Neural progenitor cell (in vitro differentiated cells): ENCODE data around the gene ANP32D. TPM values are rescaled to one million over a fixed set of nuclear protein-coding genes. Genes with fewer than 3 reads are reported as not detected.
"Not testable (repeated sequence)": the region's sequence is repeated elsewhere in the genome, so short reads cannot be mapped to it uniquely, and the experiment has no call there.

Source experiments
- DNase-seq: peaks from one replicate; pipeline ENCODE4 v3.0.0-alpha.2; 2016; ENCODE audit warnings: low spot score
- H2AFZ ChIP-seq: fragments of 200-600 bp; sonication (generic); replicated peaks from 2 replicates; pipeline ENCODE4 v1.6.1; 2016; ENCODE audit warnings: antibody characterized with exemption
- H3F3A ChIP-seq: fragments of 200-600 bp; sonication (generic); 2 replicates; pipeline ENCODE4 v1.6.1; 2016; ENCODE audit warnings: antibody characterized with exemption, low read depth
- H3K27ac ChIP-seq: fragments of 200-600 bp; sonication (generic); 2 replicates; pipeline ENCODE4 v1.5.1; 2016; ENCODE audit warnings: mild to moderate bottlenecking
- H3K27me3 ChIP-seq: fragments of 200-600 bp; sonication (generic); 2 replicates; pipeline ENCODE4 v1.6.1; 2016; ENCODE audit warnings: mild to moderate bottlenecking, moderate library complexity
- H3K36me3 ChIP-seq: fragments of 200-600 bp; sonication (generic); 2 replicates; pipeline ENCODE4 v1.5.1; 2016
- H3K4me1 ChIP-seq: fragments of 200-600 bp; sonication (generic); 2 replicates; pipeline ENCODE4 v1.6.1; 2016; ENCODE audit warnings: mixed run types
- H3K4me2 ChIP-seq: fragments of 200-600 bp; sonication (generic); 2 replicates; pipeline ENCODE4 v1.6.1; 2016
- H3K4me3 ChIP-seq: fragments of 200-600 bp; sonication (generic); 2 replicates; pipeline ENCODE4 v1.5.1; 2016
- H3K79me2 ChIP-seq: fragments of 200-600 bp; sonication (generic); 2 replicates; pipeline ENCODE4 v1.6.1; 2016; ENCODE audit warnings: low read depth
- H3K9ac ChIP-seq: fragments of 200-600 bp; sonication (generic); 2 replicates; pipeline ENCODE4 v1.6.1; 2016
- H3K9me3 ChIP-seq: fragments of 200-600 bp; sonication (generic); 2 replicates; pipeline ENCODE4 v1.5.1; 2016; ENCODE audit warnings: low read depth
- H4K20me1 ChIP-seq: fragments of 200-600 bp; sonication (generic); 2 replicates; pipeline ENCODE4 v1.6.1; 2016; ENCODE audit warnings: low read depth
- H3K27ac Mint-ChIP-seq: 3 replicates; pipeline ENCODE4 v1.8.0; 2021; ENCODE audit warnings: mixed read lengths
- H3K27me3 Mint-ChIP-seq: 2 replicates; pipeline ENCODE4 v1.8.0; 2022; ENCODE audit warnings: low read depth, mild to moderate bottlenecking, inconsistent platforms, moderate library complexity, mixed read lengths; ENCODE audit not compliant: insufficient read depth
- H3K36me3 Mint-ChIP-seq: 3 replicates; pipeline ENCODE4 v1.8.0; 2021; ENCODE audit warnings: mixed read lengths
- H3K4me1 Mint-ChIP-seq: 3 replicates; pipeline ENCODE4 v1.8.0; 2021; ENCODE audit warnings: mixed read lengths
- H3K4me3 Mint-ChIP-seq: 3 replicates; pipeline ENCODE4 v1.8.0; 2021; ENCODE audit warnings: mild to moderate bottlenecking, moderate library complexity, mixed read lengths
- H3K9me3 Mint-ChIP-seq: 3 replicates; pipeline ENCODE4 v1.8.0; 2020; ENCODE audit warnings: mixed read lengths
- CTCF ChIP-seq: fragments of 200-600 bp; sonication (generic); IDR thresholded peaks from 2 replicates; pipeline ENCODE4 v1.5.1; 2017; ENCODE audit warnings: antibody characterized with exemption, mild to moderate bottlenecking
- EZH2 ChIP-seq: fragments of 200-600 bp; sonication (generic); IDR thresholded peaks from 2 replicates; pipeline ENCODE4 v1.6.1; 2017; ENCODE audit warnings: antibody characterized with exemption, mild to moderate bottlenecking, moderate library complexity
- EZH2phosphoT487 ChIP-seq: fragments of 200-600 bp; sonication (generic); IDR thresholded peaks from 2 replicates; pipeline ENCODE4 v1.6.1; 2017; ENCODE audit warnings: antibody characterized with exemption
- total RNA-seq: library from RNA; depleted of rRNA; stranded (reverse); fragments of >200 nt; gene quantifications from 2 replicates; pipeline ENCODE4 v1.2.3, GENCODE V29; 2015; ENCODE audit warnings: low replicate concordance

ANP32D gene
- total RNA-seq, 1 donor from 2014 or later, result not detected

DNA sequence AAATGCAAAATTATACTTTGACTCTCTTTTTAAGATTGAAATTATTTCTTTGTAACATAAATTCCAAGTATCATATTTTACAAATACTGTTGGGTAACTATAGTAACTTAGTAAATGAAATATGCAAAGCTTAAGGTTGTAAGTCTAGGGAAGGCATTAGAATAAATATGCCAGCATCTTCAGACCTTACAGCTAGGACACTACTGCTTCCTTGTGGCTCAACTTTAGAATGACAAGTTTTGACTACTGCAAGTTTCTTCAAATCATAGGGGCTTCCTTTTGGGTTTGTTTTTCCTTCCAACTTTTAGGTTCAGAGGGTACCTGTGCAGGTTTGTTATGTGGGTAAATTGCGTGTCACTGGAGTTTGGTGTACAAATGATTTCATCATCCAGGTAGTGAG lies 17.7 kb upstream of the ANP32D start:
- no peak overlapping the region for H3K4me3 ChIP-seq
- H3K9me3 ChIP-seq, result no peaks in the 10 kb centered on the region
- no peak overlapping the region for H3K4me2 ChIP-seq
- Mint-ChIP-seq H3K36me3 (no peaks in the 10 kb centered on the region), H3K9me3 (peaks cover 8% of the 10 kb centered on the region), H3K4me3 (no peak overlapping the region), H3K27ac (no peak overlapping the region), H3K27me3 (peaks cover 2% of the 10 kb centered on the region), H3K4me1 (no peaks in the 10 kb centered on the region)
- H3K27ac ChIP-seq, result no peak overlapping the region
- no peaks in the 10 kb centered on the region for H3K36me3 ChIP-seq
- no peaks in the 10 kb centered on the region for H3K79me2 ChIP-seq
- TF ChIP-seq EZH2, result no peak
- TF ChIP-seq CTCF, result peak; percentile 67
- no peak overlapping the region for H3K9ac ChIP-seq
- DNase-seq, result peak; percentile 45
- H4K20me1 ChIP-seq, result no peaks in the 10 kb centered on the region
- H2AFZ ChIP-seq, result no peak overlapping the region
- H3F3A ChIP-seq, result peaks cover 9% of the 10 kb centered on the region
- no peaks in the 10 kb centered on the region for H3K4me1 ChIP-seq
- no peaks in the 10 kb centered on the region for H3K27me3 ChIP-seq

DNA sequence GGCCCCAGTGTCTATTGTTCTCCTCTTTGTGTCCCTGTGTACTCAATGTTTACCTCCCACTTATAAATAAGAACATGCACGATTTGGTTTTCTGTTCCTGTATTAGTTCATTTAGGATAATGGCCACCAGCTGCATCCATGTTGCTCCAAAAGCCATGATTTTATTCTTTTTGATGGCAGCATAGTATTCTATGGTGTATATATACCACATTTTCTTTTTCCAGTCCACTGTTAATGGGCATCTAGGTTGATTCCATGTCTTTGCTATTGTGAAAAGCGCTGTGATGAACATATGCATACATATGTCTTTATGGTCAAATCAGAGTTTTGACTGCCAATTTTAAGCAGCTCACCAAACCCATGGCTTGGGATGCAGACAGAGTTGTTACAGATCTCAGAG lies 17.2 kb upstream of the ANP32D start:
- no peaks in the 10 kb centered on the region for H3K4me1 ChIP-seq
- H3K36me3 ChIP-seq, result no peaks in the 10 kb centered on the region
- H3K9me3 Mint-ChIP-seq, result peaks cover 5% of the 10 kb centered on the region
- no peak overlapping the region for H3K4me2 ChIP-seq
- no peaks in the 10 kb centered on the region for H4K20me1 ChIP-seq
- peaks cover 9% of the 10 kb centered on the region for H3F3A ChIP-seq
- H3K27me3 ChIP-seq, result no peaks in the 10 kb centered on the region
- H3K79me2 ChIP-seq, result no peaks in the 10 kb centered on the region
- no peaks in the 10 kb centered on the region for H3K4me1 Mint-ChIP-seq
- H3K9ac ChIP-seq, result no peak overlapping the region
- H3K4me3 ChIP-seq, result no peak overlapping the region
- peaks cover 2% of the 10 kb centered on the region for H3K27me3 Mint-ChIP-seq
- DNase-seq, result no peak
- no peak overlapping the region for H2AFZ ChIP-seq
- no peak overlapping the region for H3K27ac Mint-ChIP-seq
- H3K4me3 Mint-ChIP-seq, result no peak overlapping the region
- no peak overlapping the region for H3K27ac ChIP-seq
- no peaks in the 10 kb centered on the region for H3K9me3 ChIP-seq
- H3K36me3 Mint-ChIP-seq, result no peaks in the 10 kb centered on the region
- TF ChIP-seq CTCF (no peak), EZH2phosphoT487 (no peak), EZH2 (no peak)

DNA sequence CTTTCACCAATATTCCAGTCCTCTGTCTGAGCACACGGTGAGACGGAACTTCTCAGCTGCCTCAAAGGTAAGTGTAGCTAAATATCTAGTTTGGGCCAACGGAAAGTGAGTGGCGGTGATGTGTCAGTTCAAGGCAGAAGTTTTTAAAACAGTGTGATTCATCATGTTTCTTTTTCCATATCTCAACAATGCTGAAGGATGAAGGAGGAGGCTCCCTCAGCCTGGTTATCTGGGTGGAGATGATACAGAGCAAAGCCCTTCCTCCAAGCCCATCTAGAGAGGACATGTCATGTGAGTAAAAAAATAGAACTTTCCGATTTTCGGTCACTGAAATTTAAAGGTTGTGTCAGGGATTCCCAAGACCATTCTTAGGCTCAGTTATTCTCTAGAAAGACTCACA lies 13.1 kb upstream of the ANP32D start:
- Mint-ChIP-seq H3K4me3 (no peak overlapping the region), H3K9me3 (no peaks in the 10 kb centered on the region), H3K4me1 (no peaks in the 10 kb centered on the region), H3K27ac (no peak overlapping the region), H3K36me3 (no peaks in the 10 kb centered on the region), H3K27me3 (peaks cover 2% of the 10 kb centered on the region)
- no peak overlapping the region for H3K4me2 ChIP-seq
- no peaks in the 10 kb centered on the region for H3K27me3 ChIP-seq
- no peak overlapping the region for H3K9ac ChIP-seq
- no peak for DNase-seq
- H3K27ac ChIP-seq, result no peak overlapping the region
- no peaks in the 10 kb centered on the region for H4K20me1 ChIP-seq
- no peaks in the 10 kb centered on the region for H3K36me3 ChIP-seq
- no peaks in the 10 kb centered on the region for H3K4me1 ChIP-seq
- H3K9me3 ChIP-seq, result no peaks in the 10 kb centered on the region
- no peaks in the 10 kb centered on the region for H3K79me2 ChIP-seq
- no peak overlapping the region for H3K4me3 ChIP-seq
- H2AFZ ChIP-seq, result no peak overlapping the region
- H3F3A ChIP-seq, result no peaks in the 10 kb centered on the region
- no peak for TF ChIP-seq EZH2
- no peak for TF ChIP-seq EZH2phosphoT487
- TF ChIP-seq CTCF, result no peak

DNA sequence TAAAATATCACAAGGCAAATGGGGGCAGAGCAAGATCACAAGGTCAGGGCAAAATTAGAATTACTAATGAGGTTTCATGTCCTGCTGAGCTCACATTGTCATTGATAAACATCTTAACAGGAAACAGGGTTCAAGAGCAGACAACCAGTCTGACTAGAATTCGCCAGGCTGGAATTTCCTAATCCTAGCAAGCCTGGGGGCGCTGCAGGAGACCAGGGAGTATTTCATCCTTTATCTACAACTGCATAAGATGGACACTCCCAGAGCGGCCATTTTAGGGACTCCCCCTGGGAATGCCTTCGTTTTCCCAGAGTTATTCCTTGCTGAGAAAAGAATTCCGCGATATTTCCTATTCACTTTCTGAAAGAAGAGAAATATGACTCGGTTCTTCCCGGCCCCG lies 3.3 kb upstream of the ANP32D start:
- H3K27me3 Mint-ChIP-seq, H3K9me3 ChIP-seq, H3F3A ChIP-seq, H3K4me3 ChIP-seq, H3K27ac ChIP-seq, H3K27ac Mint-ChIP-seq, H3K79me2 ChIP-seq, H3K4me3 Mint-ChIP-seq, H3K27me3 ChIP-seq, H3K9ac ChIP-seq, H3K36me3 Mint-ChIP-seq, H2AFZ ChIP-seq, DNase-seq, H3K36me3 ChIP-seq, H3K4me1 Mint-ChIP-seq, H3K4me1 ChIP-seq, H4K20me1 ChIP-seq, H3K4me2 ChIP-seq: not testable (repeated sequence)
- H3K9me3 Mint-ChIP-seq, result peaks cover 44% of the 10 kb centered on the region
